PFSK-1 (cell line): ENCODE results near the gene ADD2.

Source experiments
- FOXP2 ChIP-seq: optimal IDR thresholded peaks from 2 replicates; pipeline ENCODE3; 2011; ENCODE audit warnings: borderline replicate concordance, control low read depth, inconsistent platforms; ENCODE audit not compliant: insufficient read depth; ENCODE audit errors: extremely low read length, extremely low read depth
- POLR2AphosphoS5 ChIP-seq: IDR thresholded peaks from 2 replicates; pipeline ENCODE4 v1.6.1; 2012; ENCODE audit warnings: low read depth, mild to moderate bottlenecking, control low read depth, low read length, moderate library complexity
- SIN3A ChIP-seq: IDR thresholded peaks from 2 replicates; pipeline ENCODE4 v1.6.1; 2012; ENCODE audit warnings: mild to moderate bottlenecking, low read length, moderate library complexity, borderline replicate concordance; ENCODE audit not compliant: insufficient read depth
- TAF1 ChIP-seq: IDR thresholded peaks from 2 replicates; pipeline ENCODE4 v1.6.1; 2012; ENCODE audit warnings: low read length, control low read depth, borderline replicate concordance; ENCODE audit not compliant: insufficient read depth
- TF ChIP-seq, protein P1 (sequence below), 2 experiments: IDR thresholded peaks; 2 replicates each; pipeline versions ENCODE4 v1.6.1 to v1.8.0; 2011 to 2012; ENCODE audit warnings: low read depth in 2 of 2, low read length in 2 of 2, control low read depth in 1 of 2, inconsistent platforms in 1 of 2, mild to moderate bottlenecking in 1 of 2, moderate library complexity in 1 of 2; ENCODE audit not compliant: insufficient read depth in 1 of 2

DNA sequence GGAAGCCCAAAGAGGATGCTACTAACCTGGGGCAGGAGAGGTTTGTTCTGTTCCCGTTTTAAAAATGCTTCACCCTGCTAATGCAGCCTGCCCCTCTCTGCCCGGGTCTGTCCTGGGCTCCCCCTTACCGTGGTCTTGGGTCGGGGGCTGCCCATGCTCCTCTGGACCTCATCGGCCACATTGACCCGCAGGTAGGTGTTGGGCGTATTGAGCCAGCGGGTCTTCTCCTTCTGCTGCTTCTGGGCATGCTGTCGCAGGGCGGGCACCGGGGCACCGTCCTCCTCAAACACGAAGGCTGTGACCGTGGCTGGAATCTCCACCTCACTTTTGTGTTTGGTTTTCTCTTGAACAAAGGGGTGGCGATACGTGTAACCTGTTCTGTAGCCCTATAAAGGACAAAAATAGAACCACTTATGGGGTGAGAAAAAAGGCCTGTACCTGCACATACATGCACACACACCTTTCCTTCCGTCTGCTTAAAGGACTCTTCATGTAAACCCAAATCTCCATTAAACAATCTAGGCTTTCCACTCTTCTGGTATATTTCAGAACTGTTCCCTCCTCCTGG is 89.3 kb downstream of the ADD2 start:
- TF ChIP-seq, protein P1, sequence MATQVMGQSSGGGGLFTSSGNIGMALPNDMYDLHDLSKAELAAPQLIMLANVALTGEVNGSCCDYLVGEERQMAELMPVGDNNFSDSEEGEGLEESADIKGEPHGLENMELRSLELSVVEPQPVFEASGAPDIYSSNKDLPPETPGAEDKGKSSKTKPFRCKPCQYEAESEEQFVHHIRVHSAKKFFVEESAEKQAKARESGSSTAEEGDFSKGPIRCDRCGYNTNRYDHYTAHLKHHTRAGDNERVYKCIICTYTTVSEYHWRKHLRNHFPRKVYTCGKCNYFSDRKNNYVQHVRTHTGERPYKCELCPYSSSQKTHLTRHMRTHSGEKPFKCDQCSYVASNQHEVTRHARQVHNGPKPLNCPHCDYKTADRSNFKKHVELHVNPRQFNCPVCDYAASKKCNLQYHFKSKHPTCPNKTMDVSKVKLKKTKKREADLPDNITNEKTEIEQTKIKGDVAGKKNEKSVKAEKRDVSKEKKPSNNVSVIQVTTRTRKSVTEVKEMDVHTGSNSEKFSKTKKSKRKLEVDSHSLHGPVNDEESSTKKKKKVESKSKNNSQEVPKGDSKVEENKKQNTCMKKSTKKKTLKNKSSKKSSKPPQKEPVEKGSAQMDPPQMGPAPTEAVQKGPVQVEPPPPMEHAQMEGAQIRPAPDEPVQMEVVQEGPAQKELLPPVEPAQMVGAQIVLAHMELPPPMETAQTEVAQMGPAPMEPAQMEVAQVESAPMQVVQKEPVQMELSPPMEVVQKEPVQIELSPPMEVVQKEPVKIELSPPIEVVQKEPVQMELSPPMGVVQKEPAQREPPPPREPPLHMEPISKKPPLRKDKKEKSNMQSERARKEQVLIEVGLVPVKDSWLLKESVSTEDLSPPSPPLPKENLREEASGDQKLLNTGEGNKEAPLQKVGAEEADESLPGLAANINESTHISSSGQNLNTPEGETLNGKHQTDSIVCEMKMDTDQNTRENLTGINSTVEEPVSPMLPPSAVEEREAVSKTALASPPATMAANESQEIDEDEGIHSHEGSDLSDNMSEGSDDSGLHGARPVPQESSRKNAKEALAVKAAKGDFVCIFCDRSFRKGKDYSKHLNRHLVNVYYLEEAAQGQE (IDR thresholded peaks at IDR 0.05; ENCODE audit: insufficient read depth in 1 of 2, low read depth in 2 of 2, low read length in 2 of 2), result no peak
- TF ChIP-seq FOXP2, result no peak
- TF ChIP-seq TAF1, result no peak
- no peak for TF ChIP-seq POLR2AphosphoS5
- no peak for TF ChIP-seq SIN3A
